Choroid plexus epithelial cell (primary cell): ENCODE data around the gene RNF11.

Experiments used
- DNase-seq: peaks from one replicate; pipeline ENCODE4 v3.0.0-alpha.2; 2010; ENCODE audit warnings: low read depth
- H3K4me3 ChIP-seq: 2 replicates; pipeline ENCODE4 v1.5.1; 2011; ENCODE audit warnings: low read depth, mild to moderate bottlenecking, control low read depth, low read length, moderate library complexity
- CTCF ChIP-seq: conservative IDR thresholded peaks from 2 replicates; pipeline ENCODE4 v1.5.1; 2011; ENCODE audit warnings: low read depth, mild to moderate bottlenecking, control low read depth, inconsistent platforms, low read length, moderate library complexity

RNF11 gene

GRCh38 chr1:51321924-51322280 is 85.8 kb downstream of the RNF11 start:
- no peak for TF ChIP-seq CTCF
- H3K4me3 ChIP-seq = no peak overlapping the region
- no peak for DNase-seq

- H3K4me3 ChIP-seq = no peak overlapping the region
- no peak for DNase-seq
- no peak for TF ChIP-seq CTCF
Observed at GRCh38 chr1:51322417-51323101, 86.5 kb downstream of the RNF11 start.
